Gastroesophageal sphincter (tissue), 3 donors: ENCODE data around the gene KRTAP10-6.

Source experiments
- CTCF ChIP-seq, 4 experiments: fragments of 200-600 bp in 2 of 4; fragments of 450-650 bp in 2 of 4; sonication (generic) in 1 of 4; IDR thresholded peaks; one replicate each; pipeline ENCODE4 v1.5.1; 2017 to 2019; ENCODE audit warnings: antibody characterized with exemption in 4 of 4, mild to moderate bottlenecking in 2 of 4, moderate library complexity in 2 of 4
- EP300 ChIP-seq: sonication (generic); formaldehyde crosslinking; IDR thresholded peaks from one replicate; pipeline ENCODE4 v1.6.1; 2017; ENCODE audit warnings: antibody characterized with exemption, mild to moderate bottlenecking
- POLR2A ChIP-seq, 2 donors: fragments of 450-650 bp; IDR thresholded peaks; one replicate each; pipeline ENCODE4 v1.6.1; 2017; ENCODE audit warnings: antibody characterized with exemption in 2 of 2, mild to moderate bottlenecking in 2 of 2, moderate library complexity in 1 of 2
- POLR2AphosphoS5 ChIP-seq: sonication (generic); formaldehyde crosslinking; IDR thresholded peaks from one replicate; pipeline ENCODE4 v1.6.1; 2017; ENCODE audit warnings: antibody characterized with exemption

GRCh38 chr21:44619886-44620285 lies 27.6 kb upstream of the KRTAP10-6 start:
- no peak for TF ChIP-seq POLR2AphosphoS5
- no peak for TF ChIP-seq POLR2A (IDR thresholded peaks at IDR 0.05)
- no peak for TF ChIP-seq CTCF (IDR thresholded peaks at IDR 0.05)
- no peak for TF ChIP-seq EP300
